ENCODE data around the gene LRRC32.

Gene LRRC32

DNA sequence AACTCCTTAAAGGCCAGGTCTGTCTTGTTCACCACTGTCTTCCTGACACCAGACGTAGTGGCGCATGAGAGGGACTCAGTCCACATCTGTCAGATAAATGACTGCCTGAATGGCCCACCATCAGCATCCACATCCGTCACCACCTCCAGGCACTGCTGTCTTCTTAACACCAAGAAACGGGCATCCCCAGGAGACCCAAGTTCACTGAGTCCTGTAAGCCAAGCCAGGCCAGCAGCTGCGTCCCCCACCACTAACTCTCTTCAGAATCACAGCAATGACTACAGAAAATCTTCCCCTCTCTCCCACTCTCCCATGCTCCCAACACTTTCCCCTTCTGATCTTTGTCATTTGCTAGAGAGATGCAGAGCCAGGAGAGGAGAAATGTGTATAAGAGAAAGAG lies 47.3 kb upstream of the LRRC32 start:
- no peak overlapping the region for H3K4me3 ChIP-seq (ENCODE audit: insufficient read depth in 1 of 2, low read depth in 1 of 2, low read length in 2 of 2)
- DNase-seq: no peak
- H3K4ac ChIP-seq (ENCODE audit: low read depth in 1 of 2, low read length in 2 of 2): no peak overlapping the region
- no peaks in the 10 kb centered on the region for H3K36me3 ChIP-seq (ENCODE audit: control insufficient read depth in 1 of 2, insufficient read depth in 2 of 2, low read depth in 1 of 2, low read length in 2 of 2)
- no peak overlapping the region for H4K91ac ChIP-seq (ENCODE audit: low read length)
- H3K9ac ChIP-seq (ENCODE audit: low read length): no peak overlapping the region
- H3K4me2 ChIP-seq (ENCODE audit: low read length, poor library complexity, severe bottlenecking): no peak overlapping the region
- 95% methylated on average over 5 of the region's 5 CpGs for WGBS
- no peak overlapping the region for H2BK15ac ChIP-seq (ENCODE audit: low read depth, poor library complexity, severe bottlenecking)
- H3K18ac ChIP-seq (ENCODE audit: low read depth in 1 of 2, low read length in 2 of 2): no peak overlapping the region
- no peak overlapping the region for H4K8ac ChIP-seq (ENCODE audit: low read length)
- no peak overlapping the region for H3K23ac ChIP-seq (ENCODE audit: low read length in 2 of 2)
- H3K4me1 ChIP-seq (ENCODE audit: control insufficient read depth, insufficient read depth, low read depth, low read length): peaks cover 6% of the 10 kb centered on the region
- no peak overlapping the region for H3K14ac ChIP-seq (ENCODE audit: low read length in 2 of 2)
- no peak overlapping the region for H2BK120ac ChIP-seq (ENCODE audit: low read depth, low read length)
- H3K27me3 ChIP-seq (ENCODE audit: control insufficient read depth in 1 of 2, insufficient read depth in 1 of 2, low read length in 2 of 2): peaks cover 13 to 19% of the 10 kb centered on the region in 2 experiments
- H2BK5ac ChIP-seq (ENCODE audit: low read depth, low read length, poor library complexity, severe bottlenecking): no peak overlapping the region
- no peak overlapping the region for H2AK5ac ChIP-seq (ENCODE audit: low read length, severe bottlenecking)
- no peak overlapping the region for H2AFZ ChIP-seq (ENCODE audit: low read depth, low read length)
- H3K79me1 ChIP-seq (replicated peaks; ENCODE audit: low read length, poor library complexity, severe bottlenecking): no peaks in the 10 kb centered on the region
- H2BK12ac ChIP-seq (ENCODE audit: low read length in 2 of 2): no peak overlapping the region
- no peak overlapping the region for H3K27ac ChIP-seq (ENCODE audit: low read length, poor library complexity, severe bottlenecking)
- no peaks in the 10 kb centered on the region for H3K9me3 ChIP-seq (ENCODE audit: control insufficient read depth, low read length)

DNA sequence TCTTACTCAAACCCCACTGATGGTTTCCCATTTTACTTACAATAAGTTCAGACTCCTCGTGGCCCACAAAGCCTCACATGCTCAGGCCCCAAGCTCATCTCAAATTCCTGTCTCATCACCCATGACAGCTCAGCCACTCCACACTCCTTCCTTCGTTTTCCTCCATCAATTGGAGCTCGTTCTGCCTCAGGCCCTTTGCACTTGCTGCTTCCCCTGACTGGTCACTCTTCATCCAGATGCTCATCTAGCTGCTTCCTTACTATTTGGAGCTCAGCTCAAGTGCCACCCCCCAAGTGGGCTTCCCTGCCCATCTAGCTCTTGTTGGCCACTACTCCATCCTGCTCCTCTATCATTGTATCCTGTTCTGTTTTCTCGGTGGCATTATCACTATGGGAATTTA lies 46.8 kb upstream of the LRRC32 start:
- H3K36me3 ChIP-seq (ENCODE audit: control insufficient read depth in 1 of 2, insufficient read depth in 2 of 2, low read depth in 1 of 2, low read length in 2 of 2): no peaks in the 10 kb centered on the region
- H3K14ac ChIP-seq (ENCODE audit: low read length in 2 of 2): no peak overlapping the region
- H2BK15ac ChIP-seq (ENCODE audit: low read depth, poor library complexity, severe bottlenecking): no peak overlapping the region
- no peak overlapping the region for H3K9ac ChIP-seq (ENCODE audit: low read length)
- H3K23ac ChIP-seq (ENCODE audit: low read length in 2 of 2): no peak overlapping the region
- H4K8ac ChIP-seq (ENCODE audit: low read length): no peak overlapping the region
- no peak overlapping the region for H3K4ac ChIP-seq (ENCODE audit: low read depth in 1 of 2, low read length in 2 of 2)
- DNase-seq: no peak
- no peak overlapping the region for H3K18ac ChIP-seq (ENCODE audit: low read depth in 1 of 2, low read length in 2 of 2)
- no peak overlapping the region for H2AFZ ChIP-seq (ENCODE audit: low read depth, low read length)
- H3K9me3 ChIP-seq (ENCODE audit: control insufficient read depth, low read length): no peaks in the 10 kb centered on the region
- WGBS: 86% methylated on average over 4 of the region's 4 CpGs
- H3K27ac ChIP-seq (ENCODE audit: low read length, poor library complexity, severe bottlenecking): no peak overlapping the region
- no peak overlapping the region for H4K91ac ChIP-seq (ENCODE audit: low read length)
- no peaks in the 10 kb centered on the region for H3K79me1 ChIP-seq (replicated peaks; ENCODE audit: low read length, poor library complexity, severe bottlenecking)
- no peak overlapping the region for H2BK120ac ChIP-seq (ENCODE audit: low read depth, low read length)
- peaks cover 5% of the 10 kb centered on the region for H3K4me1 ChIP-seq (ENCODE audit: control insufficient read depth, insufficient read depth, low read depth, low read length)
- no peak overlapping the region for H2BK5ac ChIP-seq (ENCODE audit: low read depth, low read length, poor library complexity, severe bottlenecking)
- no peak overlapping the region for H2AK5ac ChIP-seq (ENCODE audit: low read length, severe bottlenecking)
- H3K4me2 ChIP-seq (ENCODE audit: low read length, poor library complexity, severe bottlenecking): no peak overlapping the region
- peaks cover 12 to 17% of the 10 kb centered on the region in 2 experiments for H3K27me3 ChIP-seq (ENCODE audit: control insufficient read depth in 1 of 2, insufficient read depth in 1 of 2, low read length in 2 of 2)
- no peak overlapping the region for H2BK12ac ChIP-seq (ENCODE audit: low read length in 2 of 2)
- no peak overlapping the region for H3K4me3 ChIP-seq (ENCODE audit: insufficient read depth in 1 of 2, low read depth in 1 of 2, low read length in 2 of 2)

DNA sequence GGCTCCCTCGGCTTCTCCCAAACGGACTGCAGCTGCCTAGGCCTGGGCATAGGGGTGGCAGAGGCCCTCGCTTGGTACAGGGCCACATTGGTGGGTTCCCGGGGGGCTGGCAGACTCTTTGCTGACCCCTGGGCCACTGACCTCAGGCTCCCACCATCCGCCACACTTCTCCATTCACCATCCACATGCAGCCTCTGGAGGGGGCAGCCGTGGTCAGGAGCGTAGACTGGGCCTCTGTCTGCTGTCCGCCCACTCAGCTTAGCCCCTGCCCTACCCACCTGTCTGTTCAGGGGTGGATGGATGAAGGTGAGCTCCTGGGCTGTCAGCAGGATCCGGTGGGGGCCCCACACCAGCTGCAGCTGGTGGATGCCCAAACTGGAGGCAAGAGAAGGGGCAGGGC lies 45.7 kb upstream of the LRRC32 start:
- 90% methylated on average over 5 of the region's 9 CpGs for WGBS
- H2BK15ac ChIP-seq (ENCODE audit: low read depth, poor library complexity, severe bottlenecking): no peak overlapping the region

DNA sequence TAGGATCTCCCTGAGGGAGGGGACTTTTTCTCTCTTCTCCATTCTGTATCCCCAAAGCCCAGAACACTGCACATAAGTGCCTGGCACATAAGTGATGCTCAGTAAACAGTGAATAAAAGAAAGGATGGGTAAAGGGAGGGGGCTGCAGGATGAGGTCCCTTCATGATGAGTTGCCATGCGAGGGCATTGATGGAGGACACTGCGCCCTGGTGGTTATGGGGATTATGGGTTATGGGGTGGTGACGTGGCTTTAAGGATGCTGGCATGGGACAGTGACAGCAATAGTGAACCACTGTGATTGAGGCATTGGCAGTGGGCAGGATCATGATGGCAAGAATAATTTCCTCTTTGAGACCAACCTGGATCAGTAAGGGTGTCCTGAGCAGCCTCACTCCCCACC lies 43.9 kb upstream of the LRRC32 start:
- Histone ChIP-seq H3K27ac (ENCODE audit: low read length, poor library complexity, severe bottlenecking) (no peak overlapping the region), H3K36me3 (ENCODE audit: control insufficient read depth in 1 of 2, insufficient read depth in 2 of 2, low read depth in 1 of 2, low read length in 2 of 2) (peaks cover 0 to 2% of the 10 kb centered on the region in 2 experiments), H3K79me1 (replicated peaks; ENCODE audit: low read length, poor library complexity, severe bottlenecking) (no peaks in the 10 kb centered on the region), H2BK5ac (ENCODE audit: low read depth, low read length, poor library complexity, severe bottlenecking) (no peak overlapping the region), H2BK12ac (ENCODE audit: low read length in 2 of 2) (no peak overlapping the region), H2AK5ac (ENCODE audit: low read length, severe bottlenecking) (no peak overlapping the region), H3K18ac (ENCODE audit: low read depth in 1 of 2, low read length in 2 of 2) (no peak overlapping the region), H3K14ac (ENCODE audit: low read length in 2 of 2) (no peak overlapping the region), H3K9me3 (ENCODE audit: control insufficient read depth, low read length) (no peaks in the 10 kb centered on the region), H3K4me3 (ENCODE audit: insufficient read depth in 1 of 2, low read depth in 1 of 2, low read length in 2 of 2) (no peak overlapping the region), H3K9ac (ENCODE audit: low read length) (no peak overlapping the region), H4K8ac (ENCODE audit: low read length) (no peak overlapping the region), H4K91ac (ENCODE audit: low read length) (no peak overlapping the region), H2BK15ac (ENCODE audit: low read depth, poor library complexity, severe bottlenecking) (no peak overlapping the region), H3K23ac (ENCODE audit: low read length in 2 of 2) (no peak overlapping the region), H3K4ac (ENCODE audit: low read depth in 1 of 2, low read length in 2 of 2) (no peak overlapping the region), H3K4me2 (ENCODE audit: low read length, poor library complexity, severe bottlenecking) (no peak overlapping the region), H3K4me1 (ENCODE audit: control insufficient read depth, insufficient read depth, low read depth, low read length) (peaks cover 2% of the 10 kb centered on the region), H2AFZ (ENCODE audit: low read depth, low read length) (no peak overlapping the region), H3K27me3 (ENCODE audit: control insufficient read depth in 1 of 2, insufficient read depth in 1 of 2, low read length in 2 of 2) (peaks cover 14 to 15% of the 10 kb centered on the region in 2 experiments), H2BK120ac (ENCODE audit: low read depth, low read length) (no peak overlapping the region)
- DNase-seq: no peak
- WGBS: 68% methylated on average over 3 of the region's 3 CpGs

More for the DNA sequence above, 45.7 kb upstream of the LRRC32 start:
- no peak overlapping the region for H2BK12ac ChIP-seq (ENCODE audit: low read length in 2 of 2)
- no peak overlapping the region for H3K4ac ChIP-seq (ENCODE audit: low read depth in 1 of 2, low read length in 2 of 2)
- H4K91ac ChIP-seq (ENCODE audit: low read length): no peak overlapping the region
- H3K9ac ChIP-seq (ENCODE audit: low read length): no peak overlapping the region
- no peak overlapping the region for H3K4me2 ChIP-seq (ENCODE audit: low read length, poor library complexity, severe bottlenecking)
- peak overlapping the region; percentile 21 for H2AFZ ChIP-seq (ENCODE audit: low read depth, low read length)
- no peak overlapping the region for H3K18ac ChIP-seq (ENCODE audit: low read depth in 1 of 2, low read length in 2 of 2)
- H3K23ac ChIP-seq (ENCODE audit: low read length in 2 of 2): no peak overlapping the region
- H3K27ac ChIP-seq (ENCODE audit: low read length, poor library complexity, severe bottlenecking): no peak overlapping the region
- no peak overlapping the region for H2AK5ac ChIP-seq (ENCODE audit: low read length, severe bottlenecking)
- peak overlapping the region in 1 of 2 experiments; percentile 37 for H3K14ac ChIP-seq (ENCODE audit: low read length in 2 of 2)
- no peak overlapping the region for H3K4me3 ChIP-seq (ENCODE audit: insufficient read depth in 1 of 2, low read depth in 1 of 2, low read length in 2 of 2)
- no peaks in the 10 kb centered on the region for H3K4me1 ChIP-seq (ENCODE audit: control insufficient read depth, insufficient read depth, low read depth, low read length)
- no peaks in the 10 kb centered on the region for H3K9me3 ChIP-seq (ENCODE audit: control insufficient read depth, low read length)
- H2BK5ac ChIP-seq (ENCODE audit: low read depth, low read length, poor library complexity, severe bottlenecking): no peak overlapping the region
- H3K36me3 ChIP-seq (ENCODE audit: control insufficient read depth in 1 of 2, insufficient read depth in 2 of 2, low read depth in 1 of 2, low read length in 2 of 2): peaks cover 0 to 2% of the 10 kb centered on the region in 2 experiments
- no peaks in the 10 kb centered on the region for H3K79me1 ChIP-seq (replicated peaks; ENCODE audit: low read length, poor library complexity, severe bottlenecking)
- DNase-seq: no peak
- H3K27me3 ChIP-seq (ENCODE audit: control insufficient read depth in 1 of 2, insufficient read depth in 1 of 2, low read length in 2 of 2): peaks cover 10 to 14% of the 10 kb centered on the region in 2 experiments
- H4K8ac ChIP-seq (ENCODE audit: low read length): no peak overlapping the region
- no peak overlapping the region for H2BK120ac ChIP-seq (ENCODE audit: low read depth, low read length)

Data from mesenchymal stem cell (in vitro differentiated cells and primary cell).